ENCODE data around the gene SERPIND1.
"Not testable (repeated sequence)": the region's sequence is repeated elsewhere in the genome, so short reads cannot be mapped to it uniquely, and the experiment has no call there.

Gene SERPIND1

DNA sequence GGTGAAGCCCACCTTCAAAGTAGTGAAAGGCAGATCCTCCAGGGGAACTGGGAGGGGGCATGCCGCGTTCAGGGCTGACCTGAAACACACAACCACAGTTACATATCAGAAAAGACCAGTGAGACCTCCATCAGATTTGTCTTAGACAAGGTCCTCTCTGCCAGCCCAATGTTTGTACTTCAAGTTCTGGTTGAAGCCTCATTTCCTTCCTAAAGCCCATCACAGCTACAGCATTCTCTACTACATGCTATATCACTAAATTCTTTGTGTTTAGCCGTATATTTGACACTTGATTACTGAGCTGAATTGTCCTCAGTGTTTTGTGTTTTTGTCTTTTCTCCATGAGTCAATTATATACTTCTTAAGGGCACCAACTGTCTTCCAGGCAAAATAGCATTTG, 44.6 kb downstream of the SERPIND1 start:
- DNase-seq: no peak

DNA sequence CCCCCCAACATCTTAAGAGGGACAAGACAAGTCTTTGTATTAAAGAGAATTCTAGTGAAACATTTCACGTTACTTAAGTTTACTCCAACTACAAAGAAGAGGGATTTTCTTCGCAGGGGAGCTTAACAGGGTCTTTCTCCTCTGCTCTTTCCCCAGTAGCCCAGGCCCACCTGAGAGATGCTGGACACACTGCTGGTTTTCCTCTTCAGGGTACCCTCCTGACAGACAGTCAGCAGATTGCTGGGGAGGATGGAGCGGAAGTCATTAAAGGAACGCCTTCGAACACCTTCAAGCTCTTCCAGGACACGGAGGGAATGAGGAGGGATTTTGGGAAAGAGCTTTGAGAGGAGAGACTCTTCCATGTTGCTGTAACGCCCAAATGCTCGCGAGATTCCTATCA, 45.6 kb downstream of the SERPIND1 start:
- no peak for DNase-seq

GRCh38 chr22:20821717-20822239, 47.9 kb downstream of the SERPIND1 start:
- DNase-seq: not testable (repeated sequence)

- no peak for DNase-seq
Measured at GRCh38 chr22:20822240-20822639, 48.3 kb downstream of the SERPIND1 start.

DNA sequence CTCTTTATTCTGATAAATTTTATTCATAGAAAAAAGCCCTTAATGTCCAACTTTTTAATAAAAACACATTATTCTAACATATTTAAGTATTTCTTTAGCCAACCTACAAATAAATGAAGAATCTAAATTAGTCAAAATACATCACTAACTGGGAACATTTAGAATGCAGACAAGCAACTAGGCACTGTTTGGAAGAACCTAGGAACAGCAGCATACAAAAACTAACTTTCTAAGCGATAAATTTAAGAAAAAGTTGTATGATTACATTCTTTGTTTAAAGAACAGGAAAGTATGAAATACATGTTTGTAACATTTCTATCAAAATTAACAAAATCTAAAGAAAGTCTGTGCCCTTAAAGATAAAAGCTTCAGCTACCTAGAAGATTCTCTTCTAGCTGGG, 49.4 kb downstream of the SERPIND1 start:
- no peak for DNase-seq

GRCh38 chr22:20825216-20825615, 51.3 kb downstream of the SERPIND1 start:
- DNase-seq: not testable (repeated sequence)

DNA sequence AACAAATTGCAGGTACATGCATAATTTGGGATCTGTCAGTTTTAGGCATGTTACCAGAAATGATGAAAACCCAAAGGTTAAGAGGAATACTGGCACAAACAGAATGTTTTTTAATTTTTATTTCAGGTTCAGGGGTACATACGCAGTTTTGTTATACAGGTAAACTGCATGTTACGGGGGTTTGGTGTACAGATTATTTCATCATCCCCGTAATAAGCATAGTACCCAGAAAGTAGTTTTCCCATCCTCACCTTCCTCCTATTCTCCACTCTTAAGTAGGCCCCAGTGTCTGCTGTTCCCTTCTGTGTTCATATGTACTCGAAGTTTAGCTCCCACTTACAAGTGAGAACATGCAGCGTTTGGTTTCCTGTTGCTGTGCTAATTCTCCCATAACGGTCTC, 51.7 kb downstream of the SERPIND1 start:
- no peak for DNase-seq

DNA sequence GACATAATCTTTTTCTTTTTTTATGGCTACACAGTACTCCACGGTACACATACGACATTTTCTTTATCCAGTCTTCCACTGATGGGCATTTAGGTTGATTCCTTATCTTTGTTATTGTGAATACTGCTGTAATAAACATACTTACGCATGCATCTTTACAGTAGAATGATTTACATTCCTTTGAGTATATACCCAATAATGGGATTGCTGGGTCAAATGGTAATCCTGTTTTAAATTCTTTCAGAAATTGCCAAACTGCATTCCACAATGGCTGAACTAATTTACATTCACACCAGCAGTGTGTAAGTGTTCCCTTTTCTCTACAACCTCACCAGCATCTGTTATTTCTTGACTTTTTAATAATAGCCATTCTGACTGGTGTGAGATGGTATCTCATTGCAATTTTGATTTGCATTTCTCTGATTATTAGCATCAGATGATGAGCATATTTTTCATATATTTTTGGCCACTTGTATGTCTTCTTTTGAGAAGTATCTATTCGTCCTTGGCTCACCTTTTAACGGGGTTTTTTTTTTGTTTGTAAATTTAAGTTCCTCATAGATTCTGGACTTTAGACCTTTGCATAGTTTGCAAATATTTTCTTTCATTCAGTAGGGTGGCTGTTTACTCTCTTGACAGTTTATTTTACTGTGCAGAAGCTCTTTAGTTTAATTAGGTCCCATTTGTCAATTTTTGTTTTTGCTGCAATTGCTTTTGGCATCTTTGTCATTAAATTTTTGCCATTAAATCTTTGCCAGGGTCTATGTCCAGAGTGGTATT, 52.6 kb downstream of the SERPIND1 start:
- not testable (repeated sequence) for DNase-seq

DNA sequence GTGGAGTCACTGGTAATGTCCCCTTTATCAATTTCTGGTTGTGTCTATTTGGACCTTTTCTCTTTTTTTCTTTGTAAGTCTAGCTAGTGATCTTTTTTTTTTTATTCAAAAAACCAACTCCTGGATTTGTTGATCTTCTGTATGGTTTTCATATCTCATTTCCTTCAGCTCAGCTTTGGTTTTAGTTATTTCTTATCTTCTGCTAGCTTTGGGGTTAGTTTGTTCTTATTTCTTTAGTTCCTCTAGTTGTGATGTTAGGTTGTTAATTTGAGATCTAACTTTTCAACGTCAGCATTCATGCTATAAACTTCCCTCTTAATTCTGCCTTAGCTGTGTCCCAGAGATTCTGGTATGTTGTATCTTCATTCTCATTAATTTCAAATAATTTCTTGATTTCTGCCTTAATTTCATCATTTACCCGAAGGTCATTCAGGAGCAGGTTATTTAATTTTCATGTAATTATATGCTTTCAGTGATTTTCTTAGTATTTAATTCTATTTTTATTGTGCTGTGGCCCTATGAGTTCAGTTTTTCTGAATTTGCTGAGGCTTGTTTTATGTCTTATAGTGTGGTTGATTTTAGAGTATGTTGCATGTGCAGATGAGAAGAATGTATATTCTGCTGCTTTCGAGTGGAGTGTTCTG, 55.7 kb downstream of the SERPIND1 start:
- no peak for DNase-seq

DNA sequence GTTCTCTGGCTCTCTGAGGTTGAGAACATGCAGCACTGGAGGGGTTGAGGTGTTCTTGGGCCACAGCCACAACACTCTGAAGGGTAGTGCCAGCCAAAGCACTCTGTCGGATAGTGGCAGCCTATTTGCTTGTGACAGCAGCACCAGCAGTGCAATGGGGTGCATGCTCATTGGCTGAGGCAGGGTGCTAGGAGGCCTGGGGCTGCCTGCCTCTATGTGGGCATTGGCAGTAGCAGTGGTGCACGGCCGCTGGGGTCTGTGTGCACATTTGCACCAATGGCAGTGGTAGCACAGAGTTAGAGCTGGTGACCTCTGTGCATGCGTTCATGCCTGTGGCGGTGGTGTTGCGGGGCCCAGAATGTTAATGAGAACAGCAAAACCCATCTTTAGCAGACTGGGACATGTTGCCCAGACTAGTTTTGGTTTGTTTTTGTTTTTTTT, 59.3 kb downstream of the SERPIND1 start:
- DNase-seq: no peak

DNA sequence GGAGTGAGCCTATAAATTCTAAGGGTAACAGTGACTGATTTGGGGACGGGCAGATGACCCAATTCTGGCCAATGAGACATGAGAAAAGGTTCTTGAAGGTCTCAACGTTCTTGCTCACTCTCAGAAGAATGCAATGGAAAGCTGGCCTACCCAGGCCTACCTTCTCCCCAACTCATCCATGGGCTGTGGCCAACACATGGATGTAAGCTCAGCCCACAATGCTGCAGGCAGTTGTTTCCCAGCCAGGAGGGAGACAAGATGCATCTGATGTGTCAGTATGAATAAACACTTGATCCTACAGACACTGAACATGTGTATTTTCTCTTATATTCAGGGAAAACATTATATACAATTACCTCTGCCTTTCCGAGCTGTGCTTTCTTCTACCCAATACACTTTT, 60.3 kb downstream of the SERPIND1 start:
- no peak for DNase-seq

- DNase-seq: no peak
Measured at GRCh38 chr22:20834725-20835124, 60.8 kb downstream of the SERPIND1 start.
